GM18499 (cell line): Measurements from ENCODE around the gene BTBD2.

Source experiments
- ATAC-seq: cut with Tn5 transposase; IDR thresholded peaks from one replicate; pipeline ENCODE4 v1.9.1; 2021; ENCODE audit warnings: moderate number of reproducible peaks; ENCODE audit not compliant: insufficient read depth, unreplicated experiment

BTBD2 gene

GRCh38 chr19:2016041-2016807 lies 710 bp upstream of the BTBD2 start:
- ATAC-seq, result no peak

GRCh38 chr19:2014731-2015607 lies 545 bp downstream of the BTBD2 start:
- ATAC-seq, result no peak

- no peak for ATAC-seq
Observed at GRCh38 chr19:2014131-2014571, 1.4 kb downstream of the BTBD2 start.

- no peak for ATAC-seq
Observed at GRCh38 chr19:2013683-2013961, 1.9 kb downstream of the BTBD2 start.

GRCh38 chr19:2012941-2013682 lies 2.4 kb downstream of the BTBD2 start:
- ATAC-seq, result no peak

GRCh38 chr19:2011169-2011568 lies 4.3 kb downstream of the BTBD2 start:
- ATAC-seq, result no peak

GRCh38 chr19:2010135-2010668 lies 5.3 kb downstream of the BTBD2 start:
- no peak for ATAC-seq

GRCh38 chr19:2003874-2004273 lies 11.6 kb downstream of the BTBD2 start:
- ATAC-seq, result no peak

- no peak for ATAC-seq
Observed at GRCh38 chr19:1999856-2000515, 15.5 kb downstream of the BTBD2 start.

- no peak for ATAC-seq
Observed at GRCh38 chr19:1998712-1999708, 16.5 kb downstream of the BTBD2 start.

GRCh38 chr19:1997353-1998233 lies 17.9 kb downstream of the BTBD2 start:
- no peak for ATAC-seq

- ATAC-seq, result no peak
Observed at GRCh38 chr19:1992759-1993260, 22.7 kb downstream of the BTBD2 start.

- no peak for ATAC-seq
Observed at GRCh38 chr19:1991018-1991913, 24.2 kb downstream of the BTBD2 start.

GRCh38 chr19:1990230-1991017 lies 25.1 kb downstream of the BTBD2 start:
- no peak for ATAC-seq

- ATAC-seq, result no peak
Observed at GRCh38 chr19:1989513-1990229, 25.8 kb downstream of the BTBD2 start.
